Fibroblast of villous mesenchyme (primary cell): ENCODE data around the gene MTCP1. TPM values are rescaled to one million over a fixed set of nuclear protein-coding genes. Genes with fewer than 3 reads are reported as not detected.
A peak's percentile ranks its signal among the peaks of the same experiment; 100 is the strongest.

Experiments
- DNase-seq: peaks from one replicate; pipeline ENCODE4 v3.0.0-alpha.2; 2010; ENCODE audit warnings: low read depth
- H3K4me3 ChIP-seq: 2 replicates; pipeline ENCODE4 v1.5.1; 2011; ENCODE audit warnings: low read depth, mild to moderate bottlenecking, low read length
- total RNA-seq: library from RNA; depleted of rRNA; stranded (reverse); fragments of >200 nt; gene quantifications from 2 replicates; pipeline ENCODE4 v1.2.3, GENCODE V29; 2012
- TF ChIP-seq, protein P1 (sequence below): IDR thresholded peaks from 2 replicates; pipeline ENCODE4 v1.5.1; 2012; ENCODE audit warnings: low read depth, mild to moderate bottlenecking, low read length; ENCODE audit not compliant: insufficient read depth

Gene MTCP1
- total RNA-seq, 1 donor = 2.2 TPM

DNA sequence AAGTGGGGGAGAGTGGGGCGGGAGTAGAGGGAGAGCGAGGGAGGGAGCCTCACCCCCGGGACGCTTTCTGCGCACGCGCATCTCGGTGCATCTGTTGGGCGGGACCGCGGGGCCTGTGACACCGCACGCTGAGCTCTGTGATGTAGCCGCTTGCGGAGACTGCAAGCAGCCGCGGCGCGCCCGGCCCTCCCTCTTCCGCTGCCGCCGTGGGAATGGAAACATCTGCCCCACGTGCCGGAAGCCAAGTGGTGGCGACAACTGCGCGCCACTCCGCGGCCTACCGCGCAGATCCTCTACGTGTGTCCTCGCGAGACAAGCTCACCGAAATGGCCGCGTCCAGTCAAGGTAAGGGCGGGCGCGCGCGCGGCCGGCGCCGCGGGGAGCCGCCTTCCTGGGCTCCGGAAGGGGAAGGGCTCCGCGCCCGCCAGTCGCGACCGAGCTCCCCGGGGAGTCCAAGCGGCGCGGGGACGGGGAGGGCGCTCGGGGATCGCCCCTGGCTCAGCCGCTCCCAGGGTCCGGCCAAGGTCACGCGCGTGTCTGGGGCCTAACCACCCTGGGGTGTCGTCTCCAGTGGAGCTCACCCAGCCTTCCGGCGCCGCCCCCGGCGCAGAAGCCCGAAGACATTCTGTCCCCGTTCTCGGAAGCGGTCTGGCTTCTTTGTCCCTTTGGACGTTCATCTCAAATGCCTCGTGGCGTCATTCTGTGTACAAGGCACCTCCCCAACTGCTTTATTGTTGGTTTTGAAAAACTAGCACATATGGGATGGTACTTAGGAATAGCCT is 44.0 kb downstream of the MTCP1 start, which contains the start of gene FUNDC2:
FUNDC2 (plus strand) TSS at position 118 of the 782 bp plus-strand sequence; CDS start at position 213, 95 bp downstream.
- peak within 1 kb of the TSS; percentile 75 for H3K4me3 ChIP-seq
- DNase-seq = peak; percentile 95
- TF ChIP-seq, protein P1, sequence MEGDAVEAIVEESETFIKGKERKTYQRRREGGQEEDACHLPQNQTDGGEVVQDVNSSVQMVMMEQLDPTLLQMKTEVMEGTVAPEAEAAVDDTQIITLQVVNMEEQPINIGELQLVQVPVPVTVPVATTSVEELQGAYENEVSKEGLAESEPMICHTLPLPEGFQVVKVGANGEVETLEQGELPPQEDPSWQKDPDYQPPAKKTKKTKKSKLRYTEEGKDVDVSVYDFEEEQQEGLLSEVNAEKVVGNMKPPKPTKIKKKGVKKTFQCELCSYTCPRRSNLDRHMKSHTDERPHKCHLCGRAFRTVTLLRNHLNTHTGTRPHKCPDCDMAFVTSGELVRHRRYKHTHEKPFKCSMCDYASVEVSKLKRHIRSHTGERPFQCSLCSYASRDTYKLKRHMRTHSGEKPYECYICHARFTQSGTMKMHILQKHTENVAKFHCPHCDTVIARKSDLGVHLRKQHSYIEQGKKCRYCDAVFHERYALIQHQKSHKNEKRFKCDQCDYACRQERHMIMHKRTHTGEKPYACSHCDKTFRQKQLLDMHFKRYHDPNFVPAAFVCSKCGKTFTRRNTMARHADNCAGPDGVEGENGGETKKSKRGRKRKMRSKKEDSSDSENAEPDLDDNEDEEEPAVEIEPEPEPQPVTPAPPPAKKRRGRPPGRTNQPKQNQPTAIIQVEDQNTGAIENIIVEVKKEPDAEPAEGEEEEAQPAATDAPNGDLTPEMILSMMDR = no peak

- no peak for DNase-seq
- H3K4me3 ChIP-seq = peak overlapping the region; percentile 75
- TF ChIP-seq, protein P1 = no peak
These were observed 44.6 kb downstream of the MTCP1 start for GRCh38 chrX:155026420-155026726.

- DNase-seq = no peak
- TF ChIP-seq, protein P1 = no peak
These were observed 46.8 kb downstream of the MTCP1 start for GRCh38 chrX:155023907-155024833.

GRCh38 chrX:155022585-155022984 is 48.4 kb downstream of the MTCP1 start, which contains the start of gene F8:
TSS of gene F8 (minus strand) at chrX:155022723. CDS start at chrX:155022552, 171 bp downstream.
- H3K4me3 ChIP-seq = no peak within 1 kb of the TSS
- DNase-seq = no peak
- TF ChIP-seq, protein P1 = no peak

More at GRCh38 chrX:155023907-155024833, 46.8 kb downstream of the MTCP1 start:
- H3K4me3 ChIP-seq = no peak overlapping the region

DNA sequence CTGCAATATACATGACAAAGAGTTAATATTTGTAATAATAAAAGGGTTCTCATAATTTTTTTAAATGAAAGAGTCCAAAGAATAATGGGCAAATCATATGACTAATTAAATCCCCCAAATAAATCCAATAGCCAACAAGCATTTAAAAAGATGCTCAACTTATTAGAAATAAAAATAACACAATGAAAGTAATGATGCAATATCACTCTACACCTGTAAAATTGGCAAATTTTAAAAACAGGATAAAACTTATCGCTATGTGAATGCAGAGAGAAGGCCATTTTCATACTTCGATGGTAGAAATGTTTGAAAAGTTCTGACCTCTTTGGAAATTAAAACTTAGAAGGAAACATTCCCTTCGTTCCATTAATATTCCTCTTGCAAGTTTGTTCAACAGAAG is 50.3 kb downstream of the MTCP1 start:
- no peak for DNase-seq
- TF ChIP-seq, protein P1 = no peak
- H3K4me3 ChIP-seq = no peak overlapping the region

Other genes starting within 250 kb of the MTCP1 start
- gene SMIM9, start 236.5 kb downstream of the MTCP1 start, total RNA-seq = not detected in 2 replicates
- 2.2 and 4.5 TPM in 2 replicates for gene F8A1, start 184.8 kb downstream of the MTCP1 start, total RNA-seq
- 2.2 and 2.3 TPM in 2 replicates for gene F8, start 48.4 kb downstream of the MTCP1 start, total RNA-seq
- 27.7 and 31.5 TPM in 2 replicates for gene FUNDC2, start 44.3 kb downstream of the MTCP1 start, total RNA-seq
- gene CMC4, start within 50 bp of the MTCP1 start, total RNA-seq = 11.0 and 13.8 TPM in 2 replicates
- gene BRCC3, start 372 bp upstream of the MTCP1 start, total RNA-seq = 8.4 and 11.2 TPM in 2 replicates
- 60.2 and 78.6 TPM in 2 replicates for gene VBP1, start 145.3 kb upstream of the MTCP1 start, total RNA-seq
- under 0.01 and 0.43 TPM in 2 replicates for gene RAB39B, start 193.4 kb upstream of the MTCP1 start, total RNA-seq